HepG2 (cell line): ENCODE results near the gene ERC1. TPM values are rescaled to one million over a fixed set of nuclear protein-coding genes. Genes with fewer than 3 reads are reported as not detected.

Source experiments
- EEA1 ChIP-seq: sonication (generic); formaldehyde crosslinking; IDR thresholded peaks from 2 replicates; pipeline ENCODE4 v1.5.1; 2020; ENCODE audit warnings: mild to moderate bottlenecking, missing genetic modification reagents, borderline replicate concordance
- GRHL1 ChIP-seq: sonication (generic); formaldehyde crosslinking; conservative IDR thresholded peaks from 2 replicates; pipeline ENCODE4 v1.8.0; 2022; ENCODE audit warnings: missing genetic modification reagents
- JUNB ChIP-seq: sonication (generic); formaldehyde crosslinking; IDR thresholded peaks from 2 replicates; pipeline ENCODE4 v1.8.0; 2022; ENCODE audit warnings: missing genetic modification reagents, mild to moderate bottlenecking, borderline replicate concordance
- MTA1 ChIP-seq: sonication (generic); formaldehyde crosslinking; IDR thresholded peaks from 2 replicates; pipeline ENCODE4 v1.4.0; 2020; ENCODE audit warnings: missing genetic modification reagents, mild to moderate bottlenecking, borderline replicate concordance
- NFE2L2 ChIP-seq: fragments of 150-350 bp; IDR thresholded peaks from 2 replicates; pipeline ENCODE4 v1.6.1; 2014; ENCODE audit warnings: low read length
- PCBP2 ChIP-seq: fragments of 200-400 bp; formaldehyde crosslinking; optimal IDR thresholded peaks from 2 replicates; pipeline ENCODE3; 2018; ENCODE audit warnings: low read length, low read depth; ENCODE audit not compliant: poor library complexity, severe bottlenecking
- PRDM4 ChIP-seq: sonication (generic); formaldehyde crosslinking; IDR thresholded peaks from 2 replicates; pipeline ENCODE4 v1.9.0; 2021; ENCODE audit warnings: missing genetic modification reagents, borderline replicate concordance
- TMF1 ChIP-seq: sonication (generic); formaldehyde crosslinking; IDR thresholded peaks from 2 replicates; pipeline ENCODE4 v1.8.1; 2022; ENCODE audit warnings: low read depth, missing genetic modification reagents
- ZNF205 ChIP-seq: IDR thresholded peaks from 2 replicates; pipeline ENCODE4 v1.6.1; 2018; ENCODE audit warnings: missing biosample characterization, missing genetic modification reagents
- ZNF546 ChIP-seq: sonication (generic); formaldehyde crosslinking; conservative IDR thresholded peaks from 2 replicates; pipeline ENCODE4 v1.8.1; 2023; ENCODE audit warnings: mild to moderate bottlenecking, missing genetic modification reagents
- ZNF660 ChIP-seq: sonication (generic); formaldehyde crosslinking; IDR thresholded peaks from 2 replicates; pipeline ENCODE4 v1.5.1; 2020; ENCODE audit warnings: mild to moderate bottlenecking, low read depth, missing genetic modification reagents, borderline replicate concordance
- ZNF839 ChIP-seq: sonication (generic); formaldehyde crosslinking; IDR thresholded peaks from 2 replicates; pipeline ENCODE4 v1.4.0; 2020; ENCODE audit warnings: missing genetic modification reagents, mild to moderate bottlenecking, borderline replicate concordance
- ZSCAN9 ChIP-seq: IDR thresholded peaks from 2 replicates; pipeline ENCODE4 v1.6.1; 2016; ENCODE audit warnings: borderline replicate concordance
- polyA plus RNA-seq, 8 experiments: library from polyadenylated mRNA; depleted of rRNA in 3 of 8; stranded (reverse) in 7 of 8; unstranded in 1 of 8; fragments of >200 nt; fragmentation: Illumina TruSeq in 4 of 8; extraction: Trizol in 4 of 8; gene quantifications; 2 replicates each; pipeline versions ENCODE4 v1.2.1 to v1.2.3, GENCODE V29; 2011 to 2016; ENCODE audit warnings: low read depth in 4 of 8, missing spikeins in 1 of 8, mixed read lengths in 1 of 8; ENCODE audit not compliant: insufficient read depth in 1 of 8
- total RNA-seq, 5 experiments: library from RNA; depleted of rRNA; stranded (reverse); fragments of >200 nt; fragmentation: Illumina TruSeq; extraction: Trizol; gene quantifications; 2 replicates each; pipeline ENCODE4 v1.2.3, GENCODE V29; 2016; ENCODE audit warnings: low read depth in 1 of 5
- TF ChIP-seq, protein P1 (sequence below): sonication (generic); formaldehyde crosslinking; conservative IDR thresholded peaks from 2 replicates; pipeline ENCODE4 v1.4.0; 2020; ENCODE audit warnings: missing genetic modification reagents
- TF ChIP-seq, protein P2 (sequence below): sonication (generic); formaldehyde crosslinking; IDR thresholded peaks from 2 replicates; pipeline ENCODE4 v1.4.0; 2020; ENCODE audit warnings: missing genetic modification reagents
- TF ChIP-seq, protein P3 (sequence below): sonication (generic); formaldehyde crosslinking; IDR thresholded peaks from 2 replicates; pipeline ENCODE4 v1.4.0; 2020; ENCODE audit warnings: missing genetic modification reagents

The ERC1 gene
- total and polyA plus RNA-seq, 2 of the 13 experiments (the other 11 are each of a cell fraction or from before 2014, with no cell fraction given), result 6.1 to 12.4 TPM

- TF ChIP-seq, protein P1, sequence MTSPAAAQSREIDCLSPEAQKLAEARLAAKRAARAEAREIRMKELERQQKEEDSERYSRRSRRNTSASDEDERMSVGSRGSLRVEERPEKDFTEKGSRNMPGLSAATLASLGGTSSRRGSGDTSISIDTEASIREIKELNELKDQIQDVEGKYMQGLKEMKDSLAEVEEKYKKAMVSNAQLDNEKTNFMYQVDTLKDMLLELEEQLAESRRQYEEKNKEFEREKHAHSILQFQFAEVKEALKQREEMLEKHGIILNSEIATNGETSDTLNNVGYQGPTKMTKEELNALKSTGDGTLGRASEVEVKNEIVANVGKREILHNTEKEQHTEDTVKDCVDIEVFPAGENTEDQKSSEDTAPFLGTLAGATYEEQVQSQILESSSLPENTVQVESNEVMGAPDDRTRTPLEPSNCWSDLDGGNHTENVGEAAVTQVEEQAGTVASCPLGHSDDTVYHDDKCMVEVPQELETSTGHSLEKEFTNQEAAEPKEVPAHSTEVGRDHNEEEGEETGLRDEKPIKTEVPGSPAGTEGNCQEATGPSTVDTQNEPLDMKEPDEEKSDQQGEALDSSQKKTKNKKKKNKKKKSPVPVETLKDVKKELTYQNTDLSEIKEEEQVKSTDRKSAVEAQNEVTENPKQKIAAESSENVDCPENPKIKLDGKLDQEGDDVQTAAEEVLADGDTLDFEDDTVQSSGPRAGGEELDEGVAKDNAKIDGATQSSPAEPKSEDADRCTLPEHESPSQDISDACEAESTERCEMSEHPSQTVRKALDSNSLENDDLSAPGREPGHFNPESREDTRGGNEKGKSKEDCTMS (CRISPR knock-in tag), result no peak
- TF ChIP-seq MTA1 (CRISPR knock-in tag) (peak; percentile 89; the same call in 1 of the 2 replicates), EEA1 (CRISPR knock-in tag) (0 out of 2 replicates have a peak, but pooled peaks have one; percentile 19), ZNF660 (CRISPR knock-in tag) (no peak), ZNF839 (CRISPR knock-in tag) (peak; percentile 39; the same call in 1 of the 2 replicates), TMF1 (CRISPR knock-in tag) (no peak), ZSCAN9 (CRISPR knock-in tag) (no peak), NFE2L2 (no peak), PRDM4 (CRISPR knock-in tag) (no peak), ZNF546 (0 out of 2 replicates have a peak, but pooled peaks have one; percentile 93), GRHL1 (no peak), PCBP2 (no peak), ZNF205 (CRISPR knock-in tag) (peak; percentile 71), JUNB (CRISPR knock-in tag) (no peak)
- TF ChIP-seq, protein P2, sequence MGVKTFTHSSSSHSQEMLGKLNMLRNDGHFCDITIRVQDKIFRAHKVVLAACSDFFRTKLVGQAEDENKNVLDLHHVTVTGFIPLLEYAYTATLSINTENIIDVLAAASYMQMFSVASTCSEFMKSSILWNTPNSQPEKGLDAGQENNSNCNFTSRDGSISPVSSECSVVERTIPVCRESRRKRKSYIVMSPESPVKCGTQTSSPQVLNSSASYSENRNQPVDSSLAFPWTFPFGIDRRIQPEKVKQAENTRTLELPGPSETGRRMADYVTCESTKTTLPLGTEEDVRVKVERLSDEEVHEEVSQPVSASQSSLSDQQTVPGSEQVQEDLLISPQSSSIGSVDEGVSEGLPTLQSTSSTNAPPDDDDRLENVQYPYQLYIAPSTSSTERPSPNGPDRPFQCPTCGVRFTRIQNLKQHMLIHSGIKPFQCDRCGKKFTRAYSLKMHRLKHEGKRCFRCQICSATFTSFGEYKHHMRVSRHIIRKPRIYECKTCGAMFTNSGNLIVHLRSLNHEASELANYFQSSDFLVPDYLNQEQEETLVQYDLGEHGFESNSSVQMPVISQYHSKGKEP (CRISPR knock-in tag), result no peak
- TF ChIP-seq, protein P3, sequence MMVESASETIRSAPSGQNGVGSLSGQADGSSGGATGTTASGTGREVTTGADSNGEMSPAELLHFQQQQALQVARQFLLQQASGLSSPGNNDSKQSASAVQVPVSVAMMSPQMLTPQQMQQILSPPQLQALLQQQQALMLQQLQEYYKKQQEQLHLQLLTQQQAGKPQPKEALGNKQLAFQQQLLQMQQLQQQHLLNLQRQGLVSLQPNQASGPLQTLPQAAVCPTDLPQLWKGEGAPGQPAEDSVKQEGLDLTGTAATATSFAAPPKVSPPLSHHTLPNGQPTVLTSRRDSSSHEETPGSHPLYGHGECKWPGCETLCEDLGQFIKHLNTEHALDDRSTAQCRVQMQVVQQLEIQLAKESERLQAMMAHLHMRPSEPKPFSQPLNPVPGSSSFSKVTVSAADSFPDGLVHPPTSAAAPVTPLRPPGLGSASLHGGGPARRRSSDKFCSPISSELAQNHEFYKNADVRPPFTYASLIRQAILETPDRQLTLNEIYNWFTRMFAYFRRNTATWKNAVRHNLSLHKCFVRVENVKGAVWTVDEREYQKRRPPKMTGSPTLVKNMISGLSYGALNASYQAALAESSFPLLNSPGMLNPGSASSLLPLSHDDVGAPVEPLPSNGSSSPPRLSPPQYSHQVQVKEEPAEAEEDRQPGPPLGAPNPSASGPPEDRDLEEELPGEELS (CRISPR knock-in tag), result no peak
Observed at GRCh38 chr12:990661-991349, at the start of gene ERC1 (continued).
